D721Med (cell line): ENCODE results near the gene MAN1A1.

Source experiments
- DNase-seq: peaks from one replicate; pipeline ENCODE4 v3.0.0; 2011; ENCODE audit warnings: low spot score; ENCODE audit not compliant: insufficient read length
- FAIRE-seq: peaks from 2 replicates; lab custom pipeline; 2011; peaks lifted over from hg19 to GRCh38; lab: Jason Lieb, UNC
- CTCF ChIP-seq: IDR thresholded peaks from 2 replicates; pipeline ENCODE4 v1.5.1; 2012; ENCODE audit warnings: mild to moderate bottlenecking, control low read depth; ENCODE audit not compliant: insufficient read depth; ENCODE audit errors: missing control alignments

MAN1A1 gene

GRCh38 chr6:119148098-119148824 lies 201.3 kb downstream of the MAN1A1 start:
- FAIRE-seq (no peak), DNase-seq (peak; percentile 46)
- peak; percentile 71 for TF ChIP-seq CTCF

- no peak for DNase-seq
- FAIRE-seq: no peak
- TF ChIP-seq CTCF: no peak
These were observed 202.2 kb downstream of the MAN1A1 start for GRCh38 chr6:119147101-119148053.

GRCh38 chr6:119145111-119145510 lies 204.4 kb downstream of the MAN1A1 start:
- DNase-seq: no peak
- no peak for TF ChIP-seq CTCF
- FAIRE-seq: no peak

- DNase-seq (no peak), FAIRE-seq (no peak)
- no peak for TF ChIP-seq CTCF
These were observed 206.9 kb downstream of the MAN1A1 start for GRCh38 chr6:119142637-119143036.

GRCh38 chr6:119142041-119142440 lies 207.5 kb downstream of the MAN1A1 start:
- FAIRE-seq (no peak), DNase-seq (no peak)

More at GRCh38 chr6:119142041-119142440, 207.5 kb downstream of the MAN1A1 start:
- TF ChIP-seq CTCF: no peak
